Mucosa of gallbladder (tissue), 1 donor: ENCODE results near the gene PTBP3. TPM values are rescaled to one million over a fixed set of nuclear protein-coding genes. Genes with fewer than 3 reads are reported as not detected.
"Not testable (repeated sequence)": the region's sequence is repeated elsewhere in the genome, so short reads cannot be mapped to it uniquely, and the experiment has no call there.

Source experiments
- DNase-seq: peaks from one replicate; pipeline ENCODE4 v3.0.0-alpha.2; 2020; ENCODE audit warnings: low spot score
- total RNA-seq: library from RNA; stranded (reverse); gene quantifications from one replicate; pipeline ENCODE4 v1.2.1, GENCODE V29; 2021
- donor health status: DM: no; HTN: no; CAD: no.

The PTBP3 gene
- total RNA-seq, 1 donor from 2014 or later, result 65.2 TPM

DNA sequence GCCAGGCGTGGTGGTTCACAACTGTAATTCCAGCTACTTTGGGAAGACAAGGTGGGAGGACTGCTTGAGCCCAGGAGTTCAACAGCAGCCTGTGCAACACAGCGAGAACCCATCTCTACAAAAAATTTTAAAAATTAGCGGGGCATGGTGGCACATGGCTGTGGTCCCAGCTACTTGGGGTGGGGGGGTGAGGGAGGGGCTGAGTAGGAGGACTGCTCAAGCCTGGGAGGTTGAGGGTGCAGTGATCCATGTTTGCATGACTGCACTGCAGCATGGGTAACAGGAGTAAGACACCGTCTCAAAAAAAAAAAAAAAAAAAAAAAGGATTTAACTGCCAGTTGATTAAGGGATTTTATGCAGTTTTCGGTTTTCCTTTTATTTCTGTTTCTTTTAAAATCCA lies 65.0 kb downstream of the PTBP3 start:
- DNase-seq, result no peak

DNA sequence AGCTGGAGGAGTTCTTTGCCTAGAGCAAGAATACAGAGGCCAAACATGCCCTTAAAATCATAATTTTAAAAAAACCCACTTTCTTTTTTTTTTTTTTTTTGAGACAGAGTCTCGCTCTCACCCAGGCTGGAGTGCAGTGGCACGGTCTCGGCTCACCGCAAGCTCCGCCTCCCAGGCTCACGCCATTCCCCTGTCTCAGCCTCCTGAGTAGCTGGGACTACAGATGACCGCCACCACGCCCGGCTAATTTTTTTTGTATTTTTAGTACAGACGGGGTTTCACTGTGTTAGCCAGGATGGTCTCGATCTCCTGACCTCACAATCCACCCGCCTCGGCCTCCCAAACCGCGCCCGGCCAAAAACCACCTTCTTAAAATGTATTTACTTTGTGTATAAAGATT lies 66.3 kb downstream of the PTBP3 start:
- not testable (repeated sequence) for DNase-seq

DNA sequence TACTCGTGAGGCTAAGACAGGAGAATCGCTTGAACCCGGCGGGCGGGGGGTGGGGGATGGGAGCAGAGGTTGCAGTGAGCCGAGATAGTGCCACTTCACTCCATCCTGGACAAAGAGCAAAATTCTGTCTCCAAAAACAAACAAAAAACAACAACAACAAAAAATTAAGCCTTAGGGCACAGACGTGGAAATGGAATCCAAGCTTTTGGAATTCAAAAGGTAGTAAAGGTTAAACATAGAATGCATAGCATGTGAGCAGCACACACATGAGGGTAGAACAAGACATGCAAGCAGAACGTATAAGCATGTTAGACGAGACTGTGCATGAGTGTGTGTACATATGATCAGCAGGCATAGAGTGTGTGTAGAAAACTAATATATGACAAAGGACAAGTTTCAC lies 68.0 kb downstream of the PTBP3 start:
- no peak for DNase-seq

DNA sequence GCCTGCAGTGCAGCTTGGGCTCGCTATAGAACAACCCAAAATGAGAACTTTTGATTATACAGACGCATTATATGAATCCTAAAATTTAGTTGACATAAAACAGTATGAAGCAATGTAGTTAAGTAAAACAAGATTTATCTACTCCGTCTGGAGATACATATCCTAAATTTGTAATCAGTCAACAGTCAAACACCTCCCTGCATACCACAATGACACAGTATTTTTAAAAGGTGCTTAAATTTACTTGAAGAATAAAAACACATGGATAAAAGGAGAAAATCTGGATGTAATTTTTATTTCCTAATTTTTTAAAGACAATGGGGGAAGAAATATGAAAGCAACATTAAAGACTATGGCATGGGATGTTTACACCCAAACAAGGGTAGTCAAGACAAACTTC lies 70.8 kb downstream of the PTBP3 start:
- no peak for DNase-seq

DNA sequence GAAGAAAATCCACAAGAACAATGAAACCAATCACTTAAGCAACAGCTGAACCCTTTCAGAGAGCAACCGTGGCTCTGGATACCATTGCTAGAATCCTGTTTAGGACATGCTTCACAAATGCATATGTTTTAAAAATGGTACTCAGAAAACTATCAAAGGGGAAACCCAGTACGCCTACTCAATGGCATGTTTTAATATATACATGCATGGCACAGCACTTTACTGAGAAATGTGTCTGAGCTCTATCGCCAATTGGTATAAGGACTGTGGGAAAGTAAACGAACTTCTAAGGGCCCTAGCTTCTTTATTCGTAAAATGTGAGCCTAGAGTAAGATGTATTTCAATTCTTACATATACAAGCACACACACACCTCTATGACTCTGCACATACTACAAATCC lies 72.3 kb downstream of the PTBP3 start:
- no peak for DNase-seq

DNA sequence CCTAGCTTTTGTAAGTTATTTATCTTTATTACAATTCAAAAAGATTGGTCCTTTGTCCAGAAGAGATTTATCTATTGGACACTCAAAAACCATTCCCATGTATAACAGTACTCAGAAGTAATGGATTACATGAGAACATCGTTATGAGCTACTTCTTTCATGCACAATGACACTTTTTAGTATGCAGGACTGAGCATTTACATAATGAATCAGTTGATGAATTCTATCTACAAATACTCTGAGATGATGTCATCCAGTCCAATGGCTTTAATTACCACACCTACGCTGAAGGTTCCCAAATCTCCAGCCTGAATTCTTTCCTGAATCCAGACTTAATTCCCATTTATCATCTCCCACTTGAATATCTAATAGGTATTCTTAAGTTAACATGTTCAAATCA lies 75.3 kb downstream of the PTBP3 start:
- no peak for DNase-seq

DNA sequence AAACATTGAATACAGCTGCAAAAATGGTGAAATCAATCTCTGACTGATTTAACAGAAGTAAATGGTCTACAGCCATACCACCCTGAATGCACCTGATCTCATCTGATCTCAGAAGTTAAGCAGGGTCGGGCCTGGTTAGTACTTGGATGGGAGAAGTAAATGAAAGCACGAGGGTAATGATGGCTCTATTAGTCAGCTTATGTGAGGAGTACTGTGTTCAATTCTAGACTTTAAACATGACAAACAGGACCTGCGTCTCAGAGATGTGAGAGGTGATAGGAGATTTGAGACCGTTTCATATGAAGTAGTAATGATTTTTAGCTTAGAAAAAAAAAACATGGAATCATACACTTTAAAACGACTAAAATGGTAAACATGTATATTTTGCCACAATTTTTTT lies 81.2 kb downstream of the PTBP3 start:
- no peak for DNase-seq

DNA sequence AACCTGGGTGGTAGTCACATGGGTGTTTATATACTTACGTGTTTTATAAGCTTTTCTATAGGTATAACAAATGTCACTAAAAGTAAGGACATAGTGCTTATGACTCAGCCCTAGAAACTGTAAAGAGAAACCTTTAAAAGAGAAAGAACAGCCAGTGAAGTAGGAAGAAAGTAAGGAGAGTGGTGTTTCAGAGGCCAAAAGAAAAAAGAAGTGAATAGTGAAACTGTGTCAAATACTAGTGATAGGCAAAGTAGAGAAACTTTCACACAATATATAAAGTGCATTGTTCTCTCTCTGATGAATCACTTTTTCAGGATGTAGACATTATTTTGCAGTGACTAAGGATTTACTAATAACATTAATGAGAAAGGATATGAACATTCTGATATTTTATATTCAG lies 84.1 kb downstream of the PTBP3 start:
- DNase-seq, result no peak

DNA sequence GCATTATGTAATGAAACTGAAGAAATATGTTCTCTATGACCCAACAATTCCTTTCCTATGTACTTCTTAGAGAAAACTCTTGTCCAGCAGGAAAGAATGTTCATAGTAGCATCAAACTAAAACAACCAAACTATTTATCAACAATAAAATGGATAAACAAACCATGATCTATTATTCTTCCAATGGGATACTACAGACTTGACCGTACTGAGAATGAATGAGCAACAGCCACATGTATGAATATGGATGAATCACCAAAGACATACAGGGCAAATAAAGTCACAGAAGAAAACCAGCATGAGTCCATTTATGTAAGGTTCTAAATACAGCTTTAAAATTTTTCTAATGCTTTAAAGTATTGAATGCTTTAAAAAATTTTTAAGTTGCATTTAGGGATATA lies 84.7 kb downstream of the PTBP3 start:
- no peak for DNase-seq

DNA sequence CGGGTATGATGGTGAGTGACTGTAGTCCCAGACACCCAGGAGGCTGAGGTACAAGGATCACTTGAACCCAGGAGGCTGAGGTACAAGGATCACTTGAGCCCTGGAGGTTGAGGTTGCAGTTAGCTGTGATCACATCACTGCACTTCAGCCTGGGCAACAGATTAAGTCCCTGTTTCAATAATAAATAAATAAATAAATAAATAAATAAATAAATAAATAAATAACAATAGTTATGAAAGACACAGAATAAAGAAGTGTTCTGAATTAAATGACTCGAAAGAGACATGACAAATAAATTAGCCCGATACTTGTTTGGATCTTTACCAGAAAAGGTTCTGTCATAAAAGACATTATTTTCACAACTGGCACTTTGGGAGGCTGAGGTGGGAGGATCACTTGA lies 86.3 kb downstream of the PTBP3 start:
- no peak for DNase-seq

DNA sequence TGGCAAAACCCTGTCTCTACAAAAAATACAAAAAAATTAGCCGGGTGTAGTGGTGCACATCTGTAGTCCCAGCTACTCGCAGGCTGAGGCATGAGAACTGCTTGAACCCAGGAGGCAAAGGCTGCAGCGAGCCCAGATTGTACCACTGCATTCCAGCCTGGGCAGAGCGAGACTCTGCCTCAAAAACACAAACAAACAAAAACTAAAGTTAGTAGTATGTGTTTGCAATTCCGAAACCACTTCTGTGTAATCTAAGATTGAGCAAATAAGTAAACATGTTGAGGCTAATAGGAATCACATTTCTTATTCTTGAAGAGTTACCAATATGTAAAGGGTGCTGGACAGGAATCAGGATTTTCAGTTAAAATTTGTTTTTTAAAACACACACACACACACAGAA lies 88.3 kb downstream of the PTBP3 start:
- no peak for DNase-seq

DNA sequence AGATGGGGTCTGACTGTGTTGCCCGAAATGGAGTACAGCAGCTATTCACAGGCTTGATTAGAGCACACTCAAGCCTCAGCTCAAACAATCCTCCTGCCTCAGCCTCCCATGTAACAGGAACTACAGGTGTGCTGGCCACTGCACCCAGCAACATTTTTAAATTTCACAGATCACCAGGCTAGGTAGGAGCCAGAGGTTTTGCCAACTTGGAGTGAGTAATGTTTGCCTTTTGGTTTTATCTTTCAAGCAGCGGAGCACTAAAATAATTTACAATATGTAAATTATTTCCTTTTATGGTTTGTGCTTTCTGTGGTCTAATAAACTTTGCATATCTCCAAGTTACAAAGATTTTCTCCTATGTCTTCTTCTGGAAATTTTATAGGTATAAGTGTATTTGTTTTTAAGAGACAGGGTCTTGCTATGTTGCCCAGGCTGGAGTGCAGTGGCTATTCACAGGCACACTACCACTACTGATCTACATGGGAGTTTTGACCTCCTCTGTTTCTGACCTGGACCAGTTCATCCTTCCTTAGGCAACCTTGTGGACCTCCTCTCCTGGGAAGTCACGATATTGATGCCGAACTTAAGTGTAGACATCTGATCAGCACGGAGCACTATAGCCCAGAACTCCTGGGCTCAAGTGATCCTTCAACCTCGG lies 91.1 kb downstream of the PTBP3 start:
- DNase-seq, result no peak

DNA sequence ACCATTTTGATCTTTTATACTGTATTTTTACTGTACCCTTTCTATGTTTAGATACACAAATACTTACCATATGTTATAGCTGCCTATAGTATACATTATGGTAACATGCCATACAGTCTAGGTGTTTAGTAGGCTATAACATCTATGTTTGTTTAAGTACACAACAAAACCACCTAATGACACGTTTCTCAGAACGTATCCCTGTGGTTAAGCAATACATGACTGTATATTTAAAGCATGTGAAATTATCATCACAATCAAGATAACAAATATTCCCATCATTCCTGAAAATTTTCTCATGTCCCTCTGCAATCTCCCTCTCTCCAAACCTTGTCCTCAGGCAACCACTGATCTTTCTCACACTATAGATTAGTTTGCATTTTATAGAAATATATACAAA lies 91.9 kb downstream of the PTBP3 start:
- DNase-seq, result no peak

DNA sequence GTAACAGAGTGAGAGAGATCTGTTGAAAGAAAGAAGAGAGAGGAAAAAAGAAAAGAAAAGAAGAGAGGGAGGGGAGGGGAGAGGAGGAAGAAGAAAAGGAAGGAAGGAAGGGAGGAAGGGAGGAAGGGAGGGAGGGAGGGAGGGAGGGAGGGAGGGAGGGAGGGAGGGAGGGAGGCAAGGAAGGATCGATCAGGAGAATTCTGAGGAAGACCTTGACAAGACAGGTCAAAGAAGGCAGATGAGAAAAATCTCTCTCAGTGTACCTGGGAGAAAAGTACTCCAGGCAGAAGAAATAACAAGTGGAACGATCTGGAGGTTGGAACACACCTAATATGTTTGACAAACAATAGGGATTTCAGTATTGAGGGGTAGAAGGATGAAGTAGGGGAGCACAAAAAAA lies 93.7 kb downstream of the PTBP3 start:
- no peak for DNase-seq

DNA sequence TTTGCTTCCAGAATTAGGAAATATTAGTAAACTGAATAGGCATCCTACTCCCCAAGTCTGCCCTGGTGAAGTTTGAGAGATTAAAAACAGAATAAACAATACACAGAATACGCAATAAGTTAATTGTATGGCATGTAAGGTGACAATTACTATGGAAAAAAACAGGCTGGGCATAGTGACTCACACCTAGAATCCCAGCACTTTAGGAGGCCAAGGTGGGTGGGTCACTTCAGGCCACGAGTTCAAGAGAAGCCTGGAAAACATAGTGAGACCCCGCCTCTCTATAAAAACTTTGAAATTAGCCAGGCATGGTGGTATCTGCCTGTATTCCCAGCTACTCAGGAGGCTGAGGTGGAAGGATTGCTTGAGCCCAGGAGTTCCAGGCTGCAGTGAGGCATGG lies 94.1 kb downstream of the PTBP3 start:
- no peak for DNase-seq

DNA sequence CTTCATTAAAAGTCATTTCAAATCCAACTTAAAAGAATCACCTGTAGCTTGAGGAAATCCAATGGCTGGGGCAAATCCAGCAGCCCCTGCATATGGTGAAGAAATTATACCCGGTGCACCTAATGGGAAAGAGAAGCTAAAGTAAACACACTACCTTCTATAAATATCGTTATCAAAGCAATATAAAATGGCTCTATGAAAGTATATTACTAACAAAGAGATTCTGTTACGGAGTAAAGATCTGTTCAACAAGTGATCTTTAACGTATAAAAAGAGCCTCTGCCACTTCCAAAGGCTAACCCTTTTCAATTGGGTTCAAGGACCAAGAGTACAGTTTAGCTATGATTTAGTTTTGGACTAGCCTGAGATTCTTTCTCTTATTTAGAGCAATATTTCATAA lies 98.6 kb downstream of the PTBP3 start:
- DNase-seq, result no peak

DNA sequence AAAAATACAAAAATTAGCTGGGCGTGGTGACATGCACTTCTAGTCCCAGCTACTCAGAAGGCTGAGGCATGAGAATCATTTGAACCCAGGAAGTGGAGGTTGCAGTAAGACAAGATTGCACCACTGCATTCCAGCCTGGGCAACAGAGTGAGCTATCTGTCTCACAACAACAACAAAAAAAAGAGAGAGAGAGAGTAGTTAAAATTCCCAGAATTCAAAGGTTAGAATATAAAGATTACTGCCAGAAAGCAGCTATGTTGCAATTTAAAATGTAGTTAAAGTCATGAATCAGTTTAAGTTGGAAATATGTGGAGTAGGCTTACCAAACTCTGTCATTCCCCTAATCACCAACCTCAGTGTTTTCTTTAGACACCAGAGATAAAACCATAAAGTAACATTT lies 99.7 kb downstream of the PTBP3 start:
- DNase-seq, result no peak

DNA sequence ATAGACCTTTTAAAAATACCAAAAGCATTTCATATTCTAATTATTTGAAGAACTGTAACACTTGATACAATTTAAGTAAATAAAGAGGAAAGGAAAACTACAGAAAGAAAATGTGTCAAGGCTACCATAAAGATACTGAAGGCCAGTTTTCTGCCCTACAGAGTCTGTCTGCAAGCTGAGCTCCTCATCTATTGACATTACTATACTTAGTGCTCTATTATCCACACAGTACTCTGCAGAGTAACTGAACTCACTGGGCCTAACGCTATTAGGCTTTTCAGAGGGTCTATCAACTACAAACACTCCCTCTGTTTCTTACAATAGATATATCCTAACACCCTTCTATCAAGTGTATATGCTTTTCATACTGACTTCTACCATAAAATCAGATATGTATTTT lies 101.2 kb downstream of the PTBP3 start:
- DNase-seq, result no peak

DNA sequence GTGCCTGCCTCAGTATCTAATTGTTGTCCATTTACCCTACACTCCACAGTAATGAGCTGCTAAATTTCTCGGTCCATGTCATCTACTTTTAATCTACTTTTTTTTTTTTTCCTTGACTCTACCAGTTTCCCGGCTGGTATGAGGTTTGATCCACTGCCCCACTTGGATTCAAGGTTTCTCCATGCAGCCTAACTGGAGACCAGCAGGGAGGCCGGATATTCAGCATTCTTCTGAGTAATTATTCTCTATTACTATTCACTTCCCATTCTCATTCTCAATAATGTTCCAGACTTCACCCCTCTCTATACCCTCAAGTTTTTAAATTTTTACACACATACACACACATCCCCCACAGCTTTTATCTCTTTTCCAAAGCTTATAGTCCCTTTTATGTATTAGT lies 107.3 kb downstream of the PTBP3 start:
- DNase-seq, result no peak

DNA sequence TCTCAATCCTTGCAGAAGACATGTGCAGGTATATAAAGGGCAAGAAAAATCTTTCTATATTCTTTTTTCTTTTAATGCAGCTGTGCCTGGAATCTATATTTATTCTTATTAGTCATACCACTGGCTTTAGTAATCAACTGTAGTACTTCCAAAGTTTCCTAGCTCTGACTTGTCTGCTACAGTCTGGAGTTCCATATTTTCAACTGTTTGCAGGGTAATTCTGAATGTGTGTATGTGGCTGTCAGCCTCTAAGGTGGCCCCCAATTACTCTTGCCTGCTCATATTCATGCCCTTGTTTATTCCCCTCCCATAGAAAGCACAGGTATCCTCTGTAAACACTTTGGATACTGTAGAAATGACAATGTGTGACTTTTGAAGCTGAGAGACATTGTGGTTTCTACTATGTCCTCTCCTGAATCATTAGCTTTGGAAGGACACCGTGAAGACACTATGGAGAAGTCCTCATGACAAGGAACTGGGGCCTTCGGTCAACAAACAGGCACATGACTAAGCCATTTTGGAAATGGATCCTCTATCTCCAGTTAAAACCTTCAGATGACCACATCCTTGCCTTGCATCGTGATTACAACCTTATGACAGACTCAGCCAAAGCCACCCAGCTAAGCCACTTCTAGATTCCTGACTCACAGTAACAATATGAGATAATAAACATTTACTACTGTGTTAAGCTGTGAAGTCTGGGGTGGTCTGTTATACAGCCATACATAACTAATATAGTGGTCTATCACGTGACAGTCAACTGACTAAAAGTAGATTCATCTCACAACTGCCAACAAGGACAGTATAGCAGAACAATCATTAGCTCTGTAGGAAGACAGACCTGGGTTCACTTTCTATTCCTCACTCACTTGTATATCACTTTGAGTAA lies 108.8 kb downstream of the PTBP3 start:
- no peak for DNase-seq

DNA sequence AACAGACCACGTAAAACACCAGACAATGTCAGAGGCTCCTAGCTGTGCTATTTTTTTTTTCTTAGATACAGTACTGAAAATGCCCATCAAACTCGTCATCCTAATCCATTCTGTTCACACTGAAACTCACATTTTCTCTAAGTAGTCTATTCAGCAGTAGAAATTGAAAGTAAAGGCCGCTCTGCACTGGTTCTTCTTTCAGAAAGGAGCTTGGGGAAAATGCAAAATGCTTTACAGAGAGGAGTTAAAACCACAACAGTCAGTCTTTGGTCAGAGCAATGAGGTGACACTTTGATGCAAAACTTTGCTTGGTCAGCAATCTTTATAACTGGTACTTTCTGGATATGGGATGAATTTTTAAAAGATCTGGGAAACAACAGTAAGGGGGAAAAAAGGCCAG lies 114.5 kb downstream of the PTBP3 start:
- no peak for DNase-seq

DNA sequence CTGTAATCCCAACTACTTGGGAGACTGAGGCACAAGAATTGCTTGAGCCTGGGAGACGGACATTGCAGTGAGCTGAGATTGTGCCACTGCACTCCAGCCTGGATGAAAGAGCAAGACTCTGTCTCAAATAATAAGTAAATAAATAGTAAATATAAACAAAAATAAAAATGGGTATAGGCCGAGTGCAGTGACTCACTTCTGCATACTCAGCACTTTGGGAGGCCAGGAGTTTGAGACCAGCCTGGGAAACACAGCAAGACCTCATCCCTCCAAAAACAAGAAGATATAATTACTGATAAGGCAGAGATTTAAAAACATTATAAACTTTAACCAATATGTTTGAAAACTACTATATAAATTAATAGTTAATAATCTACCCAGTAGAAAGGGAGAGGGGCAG lies 120.5 kb downstream of the PTBP3 start:
- no peak for DNase-seq

DNA sequence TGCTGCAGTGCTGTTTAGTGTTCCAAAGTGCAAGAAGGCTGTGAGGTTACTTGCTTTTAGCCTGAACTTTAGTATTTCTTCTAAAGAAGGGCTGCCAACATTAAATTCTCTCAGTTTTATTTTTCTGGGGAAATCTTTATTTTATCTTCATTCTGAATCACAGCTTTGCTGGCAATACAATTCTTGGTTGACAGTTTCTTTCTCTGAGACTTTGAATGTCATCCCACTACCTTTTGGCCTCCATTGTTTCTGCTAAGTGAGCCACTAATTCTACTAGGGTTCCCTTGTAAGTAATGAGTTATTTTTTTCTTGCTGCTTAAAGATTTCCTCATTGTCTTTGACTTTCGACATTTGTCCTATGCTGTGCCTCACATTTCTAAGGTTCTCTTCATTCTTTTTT lies 126.0 kb downstream of the PTBP3 start:
- no peak for DNase-seq

DNA sequence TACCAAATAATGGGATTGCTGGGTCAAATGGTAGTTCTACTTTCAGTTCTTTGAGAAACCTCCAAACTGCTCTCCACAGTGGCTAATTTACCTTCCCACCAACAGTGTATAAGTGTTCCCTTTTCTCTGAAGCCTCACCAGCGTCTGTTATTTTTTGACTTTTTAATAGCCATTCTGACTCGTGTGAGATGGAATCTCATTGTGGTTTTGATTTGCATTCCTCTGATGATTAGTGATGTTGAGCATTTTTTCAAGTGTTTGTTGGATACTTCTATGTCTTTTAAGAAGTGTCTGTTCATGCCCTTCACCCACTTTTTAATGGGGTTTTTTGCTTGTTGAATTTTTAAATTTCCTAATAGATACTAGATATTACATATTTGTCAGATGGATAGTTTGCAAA lies 129.9 kb downstream of the PTBP3 start:
- DNase-seq, result no peak
